Raji (cell line): ENCODE results near the gene ENTPD2.

Experiments used
- POLR2A ChIP-seq: IDR thresholded peaks from 2 replicates; pipeline ENCODE4 v1.6.1; 2011; ENCODE audit warnings: low read depth, low read length, control low read depth; ENCODE audit not compliant: insufficient read depth

Gene ENTPD2

DNA sequence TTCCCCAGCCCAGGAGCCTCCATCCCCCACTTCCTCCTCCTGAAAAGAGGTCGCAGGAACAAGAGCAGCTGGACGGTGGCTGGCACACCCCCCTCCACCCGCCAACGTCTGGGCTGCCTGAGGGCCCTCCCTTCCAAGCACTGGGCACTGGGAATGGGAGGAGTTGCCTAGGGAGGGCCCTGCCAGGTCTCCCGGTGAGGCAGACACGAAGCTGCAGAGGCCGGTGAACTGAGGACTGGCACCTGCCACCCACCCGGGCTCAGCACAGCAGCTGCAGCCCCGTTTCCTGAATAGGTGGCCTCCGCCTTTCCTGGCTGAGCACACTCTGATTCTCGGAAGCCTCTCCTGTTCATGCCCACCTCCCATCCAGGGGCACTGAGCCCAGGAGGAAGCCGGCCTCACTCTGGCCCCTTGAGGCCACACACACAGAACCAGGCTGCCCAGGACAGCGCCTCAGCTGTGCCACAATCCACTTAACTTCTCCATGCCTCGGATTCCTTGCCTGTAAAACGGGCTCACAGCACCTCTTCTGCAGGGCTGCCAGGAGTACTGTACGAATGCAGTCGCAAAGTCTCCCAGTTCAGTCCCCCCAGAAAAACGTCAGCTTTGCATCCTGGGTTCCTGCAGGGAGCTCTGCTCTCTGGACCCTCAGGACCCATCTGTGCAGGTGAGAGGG lies 9.2 kb downstream of the ENTPD2 start:
- TF ChIP-seq POLR2A, result no peak

DNA sequence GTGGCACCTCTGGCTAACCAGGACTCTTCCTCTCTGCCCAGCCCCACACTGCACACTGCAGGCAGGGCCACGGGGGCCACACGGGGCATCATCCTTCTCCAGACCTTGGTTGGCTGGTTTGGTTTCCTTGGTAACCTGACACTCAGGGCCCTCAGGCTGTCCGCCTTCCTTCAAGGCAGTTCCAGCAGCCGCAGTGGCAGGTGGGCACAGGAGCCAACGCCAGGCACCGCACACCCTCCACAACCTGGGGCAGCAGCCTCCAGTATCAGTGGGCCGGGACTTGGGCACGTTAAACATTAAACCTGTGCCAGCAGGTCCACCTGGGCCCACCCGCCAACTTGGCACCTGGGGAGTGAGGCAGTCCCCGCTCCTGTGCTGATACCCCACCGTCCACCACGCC lies 9.8 kb downstream of the ENTPD2 start:
- TF ChIP-seq POLR2A, result no peak

GRCh38 chr9:137042751-137043727 lies 10.8 kb downstream of the ENTPD2 start:
- TF ChIP-seq POLR2A, result no peak

DNA sequence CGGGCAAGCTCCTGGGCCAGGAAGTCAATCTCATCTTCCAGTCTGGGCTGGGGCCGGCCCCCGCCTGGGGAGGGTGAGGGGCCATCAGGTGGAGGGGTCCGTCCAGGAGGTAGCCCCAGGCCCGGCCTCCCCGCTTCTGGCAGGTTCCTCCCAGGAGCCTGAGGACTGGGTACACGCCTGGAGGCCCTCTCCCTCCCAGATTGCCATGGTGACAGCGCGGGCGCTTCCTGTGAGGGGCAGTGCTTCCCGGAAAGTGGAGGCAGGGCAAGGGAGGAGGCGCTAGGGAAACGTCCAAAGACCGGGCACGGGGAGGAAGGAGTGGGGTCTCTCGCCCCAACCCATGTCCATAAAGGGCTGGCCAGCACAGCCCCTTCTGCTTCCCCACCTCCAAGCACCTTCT lies 12.7 kb downstream of the ENTPD2 start:
- no peak for TF ChIP-seq POLR2A

DNA sequence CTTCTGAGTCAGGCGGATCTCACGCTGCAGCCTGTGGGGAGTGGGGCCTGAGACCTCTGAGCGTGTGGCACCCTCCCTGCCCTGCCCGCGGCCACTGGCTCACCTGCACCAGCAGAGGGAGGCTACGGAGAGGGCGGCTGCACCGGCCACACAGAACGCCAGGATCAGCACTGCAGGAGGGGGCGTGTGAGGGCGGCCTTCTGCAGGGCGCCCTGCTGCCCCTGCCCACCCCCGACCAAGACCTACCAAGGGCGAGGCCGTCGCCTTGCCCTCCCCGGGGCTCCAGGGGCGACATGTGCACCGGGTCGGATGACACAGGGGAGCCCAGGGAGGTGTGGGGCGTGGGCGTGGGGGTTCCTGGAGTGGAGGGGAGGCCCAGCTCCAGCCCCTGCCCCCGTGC lies 13.3 kb downstream of the ENTPD2 start:
- TF ChIP-seq POLR2A, result no peak

- TF ChIP-seq POLR2A, result no peak
These were observed 14.1 kb downstream of the ENTPD2 start for GRCh38 chr9:137039611-137040366.

- TF ChIP-seq POLR2A, result no peak
These were observed 14.9 kb downstream of the ENTPD2 start for GRCh38 chr9:137038916-137039315.

- no peak for TF ChIP-seq POLR2A
These were observed 16.4 kb downstream of the ENTPD2 start for GRCh38 chr9:137037483-137037882.

DNA sequence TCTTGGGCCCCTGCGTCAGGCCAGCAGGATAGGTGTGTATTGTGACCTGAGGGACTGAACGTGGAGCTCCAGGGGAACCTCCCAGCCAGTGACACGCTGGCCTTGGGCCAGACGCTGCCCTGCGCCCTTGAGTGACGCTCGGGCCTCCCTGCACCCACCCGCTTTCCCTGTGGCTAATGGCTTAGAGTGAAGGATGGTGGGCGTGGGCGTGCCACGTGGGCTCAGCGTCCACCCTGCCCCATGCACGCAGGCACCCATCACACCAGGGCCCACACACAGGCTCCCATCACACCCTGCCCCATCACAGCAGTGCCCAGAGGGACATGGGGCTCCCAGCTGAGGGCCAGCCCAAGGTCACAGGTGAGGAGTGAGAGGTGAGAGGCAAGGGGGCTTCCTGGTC lies 16.8 kb downstream of the ENTPD2 start:
- TF ChIP-seq POLR2A, result no peak

- no peak for TF ChIP-seq POLR2A
These were observed 17.9 kb downstream of the ENTPD2 start for GRCh38 chr9:137035937-137036336.

DNA sequence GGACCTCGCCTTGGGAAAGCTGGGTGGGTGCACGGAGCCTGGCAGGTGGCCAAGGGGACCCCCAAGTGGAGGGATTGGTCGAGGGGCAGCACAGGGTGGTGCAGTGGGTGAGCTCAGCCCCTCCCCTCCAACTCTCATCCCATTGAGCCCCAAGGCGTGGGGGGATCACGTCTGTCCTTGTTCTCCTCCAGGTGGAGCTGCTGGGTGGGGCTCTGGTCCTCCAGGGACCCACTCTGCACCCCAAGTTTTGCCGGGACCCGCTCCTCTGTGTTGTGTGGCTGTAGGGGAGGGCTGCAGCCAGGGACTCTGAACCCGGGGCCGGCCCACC lies 18.4 kb downstream of the ENTPD2 start:
- no peak for TF ChIP-seq POLR2A

DNA sequence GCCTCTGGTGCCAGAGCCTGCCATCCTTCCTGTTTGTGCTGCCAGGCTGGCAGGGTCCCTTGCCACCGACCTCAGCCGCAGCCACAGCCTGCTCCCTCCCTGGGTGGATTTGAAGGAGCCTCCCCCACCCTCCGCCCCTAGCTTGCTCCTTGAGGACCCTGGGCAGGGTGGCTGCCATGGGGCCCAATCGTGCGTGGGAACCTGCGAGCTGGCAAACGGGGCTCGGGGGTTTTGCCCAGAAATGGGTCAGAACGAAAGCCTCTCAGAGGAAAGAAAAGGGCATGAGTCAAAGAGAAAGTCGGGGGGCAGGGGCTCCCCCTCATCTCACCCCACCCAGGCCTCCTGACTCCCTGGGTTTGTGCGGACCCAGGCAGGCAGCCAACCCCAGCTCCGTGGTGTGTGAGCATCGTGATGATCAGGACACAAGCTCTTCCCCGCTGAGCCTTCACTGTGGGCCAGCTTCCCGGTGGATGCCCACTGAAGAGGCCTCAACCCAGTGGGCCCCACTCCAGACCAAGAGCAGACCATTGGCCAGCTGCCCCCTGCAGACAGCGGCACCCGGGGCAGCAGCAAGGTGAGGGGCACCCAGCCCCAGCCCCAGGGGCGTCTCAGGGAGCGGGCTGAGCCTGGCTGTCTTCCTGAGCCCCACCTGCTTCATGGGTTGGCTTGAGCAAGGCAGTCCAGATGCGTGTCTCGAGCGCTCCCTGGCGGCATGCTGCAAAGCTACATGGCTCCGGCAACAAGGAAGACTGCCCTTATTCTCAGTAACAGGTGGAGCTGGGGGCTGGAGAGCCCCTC lies 19.0 kb downstream of the ENTPD2 start:
- peak; percentile 39; the same call in 1 of the 2 replicates for TF ChIP-seq POLR2A

GRCh38 chr9:137034039-137034708 lies 19.7 kb downstream of the ENTPD2 start:
- TF ChIP-seq POLR2A, result no peak

- TF ChIP-seq POLR2A, result no peak
These were observed 21.0 kb downstream of the ENTPD2 start for GRCh38 chr9:137032858-137033257.
